Head of caudate nucleus (tissue), 42 donors: ENCODE results near the gene CSGALNACT2.

Experiments used
- DNase-seq, 42 donors: peaks; one replicate each; pipeline versions ENCODE4 v3.0.0 to v3.0.0-alpha.2; 2020 to 2021; ENCODE audit warnings: mixed read lengths in 7 of 42
- intact Hi-C: fragments of 100-400 bp; cut with DNase I; formaldehyde crosslinking; loops from one replicate; pipeline ENCODE4 v1.15.0; 2022

CSGALNACT2 gene

GRCh38 chr10:43229208-43230061 is 91.2 kb downstream of the CSGALNACT2 start:
- intact Hi-C loops, result no loop called here

GRCh38 chr10:43230101-43230908 is 92.1 kb downstream of the CSGALNACT2 start:
- peak in 32 of 42 donors; percentile 1 to 38 (median 8) for DNase-seq
- intact Hi-C loops, result no loop called here

More at GRCh38 chr10:43229208-43230061, 91.2 kb downstream of the CSGALNACT2 start:
- peak in 34 of 42 donors; percentile 6 to 58 (median 26) for DNase-seq

- intact Hi-C loops, result no loop called here
- peak in 30 of 42 donors; percentile 1 to 36 (median 8) for DNase-seq
These were observed 92.8 kb downstream of the CSGALNACT2 start for GRCh38 chr10:43230909-43231522.

- peak in 31 of 42 donors; percentile 1 to 39 (median 8) for DNase-seq
- intact Hi-C loops, result no loop called here
These were observed 93.4 kb downstream of the CSGALNACT2 start for GRCh38 chr10:43231523-43232078.

- peak in 26 of 42 donors; percentile 0 to 34 (median 6) for DNase-seq
- intact Hi-C loops, result no loop called here
These were observed 95.6 kb downstream of the CSGALNACT2 start for GRCh38 chr10:43233601-43234430.

GRCh38 chr10:43234471-43235041 is 96.3 kb downstream of the CSGALNACT2 start:
- peak in 24 of 42 donors; percentile 2 to 33 (median 6) for DNase-seq
- intact Hi-C loops, result no loop called here
